Transverse colon (tissue), 4 donors: Measurements from ENCODE around the gene WDR83.

Source experiments
- CTCF ChIP-seq, 5 experiments: fragments of 200-600 bp in 3 of 5; fragments of 450-650 bp in 2 of 5; sonication (generic) in 3 of 5; IDR thresholded peaks; 1 replicate in 2 of 5; 2 replicates in 3 of 5; pipeline ENCODE4 v1.5.1; 2016 to 2017; ENCODE audit warnings: antibody characterized with exemption in 5 of 5, inconsistent platforms in 3 of 5, mild to moderate bottlenecking in 2 of 5, moderate library complexity in 1 of 5
- EP300 ChIP-seq: sonication (generic); formaldehyde crosslinking; IDR thresholded peaks from one replicate; pipeline ENCODE4 v1.6.1; 2017; ENCODE audit warnings: antibody characterized with exemption, low read depth
- POLR2A ChIP-seq: fragments of 450-650 bp; IDR thresholded peaks from one replicate; pipeline ENCODE4 v1.6.1; 2016; ENCODE audit warnings: antibody characterized with exemption, mild to moderate bottlenecking, moderate library complexity
- POLR2AphosphoS5 ChIP-seq, 3 donors: sonication (generic); formaldehyde crosslinking; IDR thresholded peaks; one replicate each; pipeline ENCODE4 v1.6.1; 2016; ENCODE audit warnings: antibody characterized with exemption in 3 of 3

GRCh38 chr19:12669270-12670158, 2.9 kb downstream of the WDR83 start:
- peak in 1 of 5 experiments; percentile 13 for TF ChIP-seq CTCF (IDR thresholded peaks at IDR 0.05)
- TF ChIP-seq POLR2A, result peak; percentile 47
- no peak for TF ChIP-seq EP300
- peak in 2 of 3 donors; percentile 53 to 65 for TF ChIP-seq POLR2AphosphoS5 (IDR thresholded peaks at IDR 0.05)
